Heart left ventricle (tissue), 16 donors: ENCODE results near the gene DDX47. TPM values are rescaled to one million over a fixed set of nuclear protein-coding genes. Genes with fewer than 3 reads are reported as not detected.

ENCODE experiments used
- ATAC-seq, 4 donors: fragments of 200-7000 bp; cut with Tn5 transposase; one replicate each; pipeline ENCODE4 v1.9.1; 2020 to 2022; ENCODE audit warnings: moderate library complexity in 4 of 4, mild to moderate bottlenecking in 3 of 4, moderate number of reproducible peaks in 1 of 4
- DNase-seq, 5 donors: peaks; one replicate each; pipeline ENCODE4 v3.0.0-alpha.2; 2020
- H3K27ac ChIP-seq, 12 donors: fragments of 200-600 bp; sonication (generic) in 4 of 12; one replicate each; pipeline versions ENCODE4 v1.5.0 to v1.8.0; 2016 to 2022; ENCODE audit warnings: mild to moderate bottlenecking in 2 of 12
- H3K27me3 ChIP-seq, 9 donors: fragments of 200-600 bp; sonication (generic) in 2 of 9; one replicate each; pipeline versions ENCODE4 v1.5.1 to v1.8.0; 2016 to 2022; ENCODE audit warnings: mild to moderate bottlenecking in 3 of 9
- H3K36me3 ChIP-seq, 9 donors: fragments of 200-600 bp; sonication (generic) in 2 of 9; one replicate each; pipeline versions ENCODE4 v1.5.0 to v1.8.0; 2018 to 2022; ENCODE audit warnings: mild to moderate bottlenecking in 2 of 9
- H3K4me1 ChIP-seq, 12 donors: fragments of 200-600 bp; sonication (generic) in 4 of 12; one replicate each; pipeline versions ENCODE4 v1.5.0 to v1.8.0; 2016 to 2022; ENCODE audit warnings: mild to moderate bottlenecking in 3 of 12
- H3K4me3 ChIP-seq, 12 donors: fragments of 200-600 bp; sonication (generic) in 4 of 12; one replicate each; pipeline versions ENCODE4 v1.5.0 to v1.8.0; 2017 to 2022; ENCODE audit warnings: mild to moderate bottlenecking in 9 of 12, moderate library complexity in 4 of 12
- H3K9me3 ChIP-seq, 12 donors: fragments of 200-600 bp; sonication (generic) in 4 of 12; one replicate each; pipeline versions ENCODE4 v1.5.0 to v1.8.0; 2016 to 2022; ENCODE audit warnings: mild to moderate bottlenecking in 1 of 12
- CTCF ChIP-seq, 12 donors: fragments of 200-600 bp; sonication (generic) in 4 of 12; IDR thresholded peaks; one replicate each; pipeline versions ENCODE4 v1.5.0 to v1.8.0; 2018 to 2022; ENCODE audit warnings: antibody characterized with exemption in 12 of 12, mild to moderate bottlenecking in 5 of 12
- POLR2A ChIP-seq, 2 donors: fragments of 450-650 bp; IDR thresholded peaks; one replicate each; pipeline ENCODE4 v1.6.1; 2017; ENCODE audit warnings: antibody characterized with exemption in 2 of 2, mild to moderate bottlenecking in 2 of 2, moderate library complexity in 2 of 2
- WGBS, 4 donors: extraction: QIAGEN DNeasy Blood & Tissue Kit in 2 of 4; methylation state at CpG; one replicate each; pipeline versions ENCODE4 v1.1.5 to v1.1.7; 2013 to 2018; 5-methylcytosine and 5-hydroxymethylcytosine counted together
- intact Hi-C, 10 donors: fragments of 100-400 bp; cut with DNase I; formaldehyde crosslinking; loops; one replicate each; pipeline versions ENCODE4 v1.11.1 to v1.14.2; 2022
- polyA plus RNA-seq, 2 donors: library from polyadenylated mRNA; stranded (reverse); fragments of 200-250 nt; gene quantifications; one replicate each; pipeline ENCODE4 v1.2.3, GENCODE V29; 2013
- total RNA-seq, 9 donors: library from RNA; depleted of rRNA in 2 of 9; stranded (reverse); fragments of >200 nt in 2 of 9; fragmentation: NEBNext Ultra II Directional in 3 of 9; extraction: Animal tissue kit (Norgen Biotek cat#: 25700) in 3 of 9; gene quantifications; one replicate each; pipeline versions ENCODE4 v1.1.0 to v1.2.4, GENCODE V29; 2016 to 2023
- donor health status: ischemic (EF 13 %, LVEDD 7.1; RV severe dilation, severe dysfunction).
- donor health status: healthy with polysubstance abuse.
- donor health status: DM: no; HTN: yes; CAD: no.
- donor health status: DM: no; HTN: no; CAD: no.
- donor health status: ischemic (EF 25% LVEDD 6.9; RV normal size, moderate dysfunction).
- donor health status: ischemic (EF 25% LVEDD 5.7; RV mildly dilated, moderate dysfunction).
- donor health status: healthy.
- donor health status: DM: yes; HTN: yes; CAD: no.
- donor health status: ischemic (EF 35%, LVEDD 5.7; RV mildly dilated, moderate dysfunction).
- donor health status: nonischemic (EF 11% LVEDD 7.7; RV severe dilation, severe dysfunction).
- donor health status: DM: yes; HTN: yes; CAD: no.
- donor health status: PGD.
- donor health status: ischemic (EF 29% LVEDD 5.4; RV normal size, mild dysfunction).
- donor health status: nonischemic (EF 23%, LVEDD 6.1; RV moderate dilation, normal function).

DDX47 gene
- total and polyA plus RNA-seq, 11 donors, result 13.7 to 38.2 (median 27.1) TPM

- no peak for TF ChIP-seq POLR2A (IDR thresholded peaks at IDR 0.05)
- TF ChIP-seq CTCF (IDR thresholded peaks at IDR 0.05), result no peak
- no peaks in the 10 kb centered on the region for H3K36me3 ChIP-seq
- 57 to 91% (median 86%) methylated on average over 3 of the region's 3 CpGs for WGBS, 4 donors
- H3K27ac ChIP-seq, result no peak overlapping the region
- intact Hi-C loops, result loop anchor here in 3 of 10 donors (5.0 kb wide), 1 partner anchor 32 kb away; no protein-coding TSS in a partner anchor
- H3K9me3 ChIP-seq, result peaks cover 0 to 14% (median 0%) of the 10 kb centered on the region in 12 donors
- ATAC-seq (no peak), DNase-seq (no peak)
- H3K27me3 ChIP-seq, result no peaks in the 10 kb centered on the region
- H3K4me1 ChIP-seq, result peaks cover 0 to 15% (median 3%) of the 10 kb centered on the region in 12 donors
- H3K4me3 ChIP-seq, result no peak overlapping the region
Measured at GRCh38 chr12:12774791-12775190, 38.4 kb upstream of the DDX47 start.

GRCh38 chr12:12776261-12776660 is 36.9 kb upstream of the DDX47 start:
- intact Hi-C loops, result loop anchor here in 3 of 10 donors (5.0 kb wide), 1 partner anchor 34 kb away; no protein-coding TSS in a partner anchor
- Histone ChIP-seq H3K27ac (no peak overlapping the region), H3K27me3 (no peaks in the 10 kb centered on the region), H3K4me1 (peaks cover 0 to 18% (median 3%) of the 10 kb centered on the region in 12 donors), H3K36me3 (no peaks in the 10 kb centered on the region), H3K4me3 (no peak overlapping the region), H3K9me3 (no peaks in the 10 kb centered on the region)
- ATAC-seq (peak in 2 of 4 donors; percentile 33 to 48), DNase-seq (no peak)
- TF ChIP-seq CTCF (IDR thresholded peaks at IDR 0.05) (no peak), POLR2A (IDR thresholded peaks at IDR 0.05) (no peak)
- 61 to 75% (median 66%) methylated on average over 5 of the region's 5 CpGs for WGBS, 4 donors

GRCh38 chr12:12777092-12777491 is 36.1 kb upstream of the DDX47 start:
- intact Hi-C loops, result loop anchor here in 3 of 10 donors (5.0 kb wide), 1 partner anchor 35 kb away; no protein-coding TSS in a partner anchor
- no peaks in the 10 kb centered on the region for H3K27me3 ChIP-seq
- H3K9me3 ChIP-seq, result no peaks in the 10 kb centered on the region
- TF ChIP-seq POLR2A (IDR thresholded peaks at IDR 0.05), result no peak
- TF ChIP-seq CTCF (IDR thresholded peaks at IDR 0.05), result no peak
- no peaks in the 10 kb centered on the region for H3K36me3 ChIP-seq
- no peak for DNase-seq
- H3K27ac ChIP-seq, result no peak overlapping the region
- 85 to 91% (median 90%) methylated on average over 3 of the region's 3 CpGs for WGBS, 4 donors
- ATAC-seq, result no peak
- H3K4me3 ChIP-seq, result no peak overlapping the region
- peaks cover 0 to 18% (median 3%) of the 10 kb centered on the region in 12 donors for H3K4me1 ChIP-seq

- peak overlapping the region in 3 of 12 donors; percentile 1 to 22 (median 20) for H3K27ac ChIP-seq
- ATAC-seq (no peak), DNase-seq (no peak)
- no peak for TF ChIP-seq CTCF (IDR thresholded peaks at IDR 0.05)
- no peak for TF ChIP-seq POLR2A (IDR thresholded peaks at IDR 0.05)
- intact Hi-C loops, result loop anchor here in 3 of 10 donors (5.0 kb wide), 1 partner anchor 37 kb away; no protein-coding TSS in a partner anchor
- WGBS, 4 donors, result 89 to 93% (median 91%) methylated on average over 2 of the region's 2 CpGs
- no peaks in the 10 kb centered on the region for H3K9me3 ChIP-seq
- no peaks in the 10 kb centered on the region for H3K27me3 ChIP-seq
- H3K36me3 ChIP-seq, result no peaks in the 10 kb centered on the region
- no peak overlapping the region for H3K4me3 ChIP-seq
- peaks cover 0 to 18% (median 3%) of the 10 kb centered on the region in 12 donors for H3K4me1 ChIP-seq
Measured at GRCh38 chr12:12779007-12779406, 34.1 kb upstream of the DDX47 start.
